ENCODE measurements around the gene DNAAF3.

DNAAF3 gene

DNA sequence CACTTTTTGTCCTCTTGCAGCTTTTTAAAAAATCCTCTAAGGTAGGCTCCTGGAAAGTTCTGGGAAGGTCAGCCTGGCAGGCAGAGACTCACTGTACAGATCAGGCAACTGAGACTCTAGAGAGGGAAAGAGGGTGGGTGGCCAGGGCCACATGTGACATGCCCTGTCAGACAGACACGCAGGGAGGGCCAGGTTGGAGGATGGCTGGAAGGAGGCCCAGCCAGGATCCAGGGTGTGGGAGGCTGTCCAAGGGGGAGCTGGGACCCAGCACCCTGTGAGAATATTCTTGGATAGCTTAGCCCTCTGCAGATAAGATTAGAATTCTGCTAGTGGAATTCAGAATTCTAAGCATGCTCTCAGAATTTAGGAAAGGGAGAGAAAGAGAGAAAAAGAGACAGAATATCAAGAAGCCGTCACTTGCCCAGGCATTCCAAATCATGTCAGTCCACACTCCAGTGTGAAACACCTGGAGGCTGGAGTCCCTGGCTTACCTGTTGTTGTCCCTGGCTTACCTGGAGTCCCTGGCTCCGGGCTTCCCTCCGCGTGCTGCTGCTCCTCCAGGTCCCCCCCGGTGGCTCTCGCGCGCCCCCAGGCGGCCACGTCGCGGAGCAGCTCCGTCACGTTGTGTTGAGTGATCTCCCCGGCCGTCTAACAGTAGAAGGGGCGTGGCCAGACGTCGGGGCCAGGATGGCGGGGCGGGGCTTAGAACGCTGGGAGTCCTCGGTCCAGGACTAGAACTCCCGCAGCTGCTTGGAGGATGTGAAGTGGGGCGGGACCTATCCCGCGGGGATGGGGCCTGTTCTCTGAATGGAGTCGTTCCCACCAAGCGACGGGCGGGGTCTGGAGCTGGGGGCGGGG is 6.1 kb downstream of the DNAAF3 start:
- Histone ChIP-seq H3K4me3 (ENCODE audit: low read length) (peak overlapping the region; percentile 62), H3K27me3 (ENCODE audit: low read depth, low read length) (peaks cover 7% of the 10 kb centered on the region; the same call in 1 of the 2 replicates), H3K27ac (ENCODE audit: low read length) (no peak overlapping the region), H3K4me2 (ENCODE audit: low read length) (peak overlapping the region; percentile 45), H4K20me1 (ENCODE audit: insufficient read depth, low read length) (no peaks in the 10 kb centered on the region), H3K4me1 (ENCODE audit: low read length) (no peaks in the 10 kb centered on the region), H3K9me3 (ENCODE audit: insufficient read depth, low read length) (no peaks in the 10 kb centered on the region), H3K9ac (ENCODE audit: low read length) (no peak overlapping the region), H2AFZ (ENCODE audit: low read depth, low read length) (peak overlapping the region; percentile 37; the same call in 1 of the 2 replicates), H3K79me2 (ENCODE audit: low read length) (no peaks in the 10 kb centered on the region), H3K36me3 (replicated peaks; ENCODE audit: low read depth, low read length) (no peaks in the 10 kb centered on the region)
- TF ChIP-seq, protein P1, sequence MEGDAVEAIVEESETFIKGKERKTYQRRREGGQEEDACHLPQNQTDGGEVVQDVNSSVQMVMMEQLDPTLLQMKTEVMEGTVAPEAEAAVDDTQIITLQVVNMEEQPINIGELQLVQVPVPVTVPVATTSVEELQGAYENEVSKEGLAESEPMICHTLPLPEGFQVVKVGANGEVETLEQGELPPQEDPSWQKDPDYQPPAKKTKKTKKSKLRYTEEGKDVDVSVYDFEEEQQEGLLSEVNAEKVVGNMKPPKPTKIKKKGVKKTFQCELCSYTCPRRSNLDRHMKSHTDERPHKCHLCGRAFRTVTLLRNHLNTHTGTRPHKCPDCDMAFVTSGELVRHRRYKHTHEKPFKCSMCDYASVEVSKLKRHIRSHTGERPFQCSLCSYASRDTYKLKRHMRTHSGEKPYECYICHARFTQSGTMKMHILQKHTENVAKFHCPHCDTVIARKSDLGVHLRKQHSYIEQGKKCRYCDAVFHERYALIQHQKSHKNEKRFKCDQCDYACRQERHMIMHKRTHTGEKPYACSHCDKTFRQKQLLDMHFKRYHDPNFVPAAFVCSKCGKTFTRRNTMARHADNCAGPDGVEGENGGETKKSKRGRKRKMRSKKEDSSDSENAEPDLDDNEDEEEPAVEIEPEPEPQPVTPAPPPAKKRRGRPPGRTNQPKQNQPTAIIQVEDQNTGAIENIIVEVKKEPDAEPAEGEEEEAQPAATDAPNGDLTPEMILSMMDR (IDR thresholded peaks at IDR 0.05; ENCODE audit: low read depth, low read length): peak; percentile 97
- no peak for TF ChIP-seq EZH2phosphoT487 (IDR thresholded peaks at IDR 0.05; ENCODE audit: low read depth)

DNA sequence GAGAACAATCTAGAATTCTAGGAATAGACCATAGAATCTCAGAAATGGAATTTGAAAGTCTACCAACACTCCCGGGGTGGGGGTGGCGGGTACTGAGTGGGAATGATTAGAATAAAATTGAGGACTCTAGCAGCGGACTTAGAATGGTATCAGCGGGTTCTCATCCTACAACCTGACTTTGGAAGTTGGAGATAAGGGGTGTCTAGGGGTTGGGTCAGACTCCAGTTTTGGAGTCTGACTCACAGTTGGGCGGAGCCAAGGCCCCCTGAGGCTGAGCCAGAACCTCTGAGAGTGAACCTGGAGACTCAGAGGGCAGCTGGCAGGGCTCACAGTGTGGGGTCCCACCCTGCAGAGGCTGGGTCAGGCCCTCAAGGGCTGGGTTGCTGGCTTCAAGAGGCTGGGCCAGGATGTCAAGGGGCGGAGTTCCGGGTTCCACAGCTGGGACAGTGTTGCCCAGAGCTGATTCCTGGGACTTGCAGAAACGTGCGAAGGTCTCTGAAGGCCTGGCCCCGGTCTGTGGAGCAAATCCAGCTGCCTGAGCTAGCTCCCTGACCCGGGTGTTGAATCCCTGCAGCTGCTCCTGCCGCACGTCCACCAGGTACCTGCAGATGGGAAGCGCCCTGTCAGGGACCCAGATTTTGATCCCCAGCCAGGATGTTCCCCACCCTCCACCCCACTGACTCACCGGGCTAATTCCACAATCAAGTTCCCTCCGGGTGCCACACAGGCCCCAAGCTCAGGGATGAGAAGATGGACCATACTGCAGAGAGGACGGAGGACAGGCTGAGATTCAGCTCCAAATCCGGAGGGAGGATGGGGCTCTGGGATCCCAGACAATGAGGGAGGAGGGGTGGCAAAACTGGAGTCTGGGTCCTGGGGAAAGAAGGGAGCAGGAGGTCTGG is 7.3 kb downstream of the DNAAF3 start:
- no peaks in the 10 kb centered on the region for H3K79me2 ChIP-seq (ENCODE audit: low read length)
- H3K36me3 ChIP-seq (replicated peaks; ENCODE audit: low read depth, low read length): no peaks in the 10 kb centered on the region
- no peak for TF ChIP-seq EZH2phosphoT487 (IDR thresholded peaks at IDR 0.05; ENCODE audit: low read depth)
- TF ChIP-seq, protein P1 (IDR thresholded peaks at IDR 0.05; ENCODE audit: low read depth, low read length): no peak
- H2AFZ ChIP-seq (ENCODE audit: low read depth, low read length): no peak overlapping the region
- no peaks in the 10 kb centered on the region for H3K4me1 ChIP-seq (ENCODE audit: low read length)
- H3K4me3 ChIP-seq (ENCODE audit: low read length): no peak overlapping the region
- peaks cover 7% of the 10 kb centered on the region; the same call in 1 of the 2 replicates for H3K27me3 ChIP-seq (ENCODE audit: low read depth, low read length)
- no peaks in the 10 kb centered on the region for H4K20me1 ChIP-seq (ENCODE audit: insufficient read depth, low read length)
- H3K9ac ChIP-seq (ENCODE audit: low read length): no peak overlapping the region
- H3K27ac ChIP-seq (ENCODE audit: low read length): no peak overlapping the region
- H3K9me3 ChIP-seq (ENCODE audit: insufficient read depth, low read length): no peaks in the 10 kb centered on the region
- no peak overlapping the region for H3K4me2 ChIP-seq (ENCODE audit: low read length)

DNA sequence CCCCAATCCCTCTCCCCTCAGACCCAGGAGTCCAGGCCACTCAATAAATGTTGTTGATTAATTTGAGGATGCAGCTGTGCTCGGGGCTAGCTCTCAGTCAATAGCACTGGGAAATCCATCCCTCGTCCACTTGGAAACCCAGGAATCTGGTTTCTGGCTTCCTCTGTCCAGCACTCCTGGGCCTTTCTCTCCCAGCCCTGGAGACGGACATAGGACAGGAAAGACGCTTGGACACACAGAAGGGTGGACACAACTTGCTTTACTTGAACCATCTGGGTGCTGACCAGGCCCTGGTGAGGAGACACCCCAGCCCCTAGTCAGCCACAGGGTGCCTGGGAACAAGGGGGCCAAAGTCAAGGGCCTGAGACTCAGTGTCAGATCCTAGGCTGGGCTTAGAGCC is 8.0 kb downstream of the DNAAF3 start:
- Histone ChIP-seq H4K20me1 (ENCODE audit: insufficient read depth, low read length) (no peaks in the 10 kb centered on the region), H3K4me3 (ENCODE audit: low read length) (no peak overlapping the region), H3K9ac (ENCODE audit: low read length) (no peak overlapping the region), H3K4me2 (ENCODE audit: low read length) (no peak overlapping the region), H3K9me3 (ENCODE audit: insufficient read depth, low read length) (no peaks in the 10 kb centered on the region), H3K4me1 (ENCODE audit: low read length) (no peaks in the 10 kb centered on the region), H3K79me2 (ENCODE audit: low read length) (no peaks in the 10 kb centered on the region), H3K27ac (ENCODE audit: low read length) (no peak overlapping the region), H3K27me3 (ENCODE audit: low read depth, low read length) (peaks cover 7% of the 10 kb centered on the region; the same call in 1 of the 2 replicates), H2AFZ (ENCODE audit: low read depth, low read length) (no peak overlapping the region), H3K36me3 (replicated peaks; ENCODE audit: low read depth, low read length) (no peaks in the 10 kb centered on the region)
- TF ChIP-seq EZH2phosphoT487 (IDR thresholded peaks at IDR 0.05; ENCODE audit: low read depth): no peak
- TF ChIP-seq, protein P1 (IDR thresholded peaks at IDR 0.05; ENCODE audit: low read depth, low read length): no peak
